Neural progenitor cell (in vitro differentiated cells): Measurements from ENCODE around the gene MAP3K4.

ENCODE experiments used
- CTCF ChIP-seq: fragments of 200-600 bp; sonication (generic); IDR thresholded peaks from 2 replicates; pipeline ENCODE4 v1.5.1; 2017; ENCODE audit warnings: antibody characterized with exemption, mild to moderate bottlenecking
- EZH2 ChIP-seq: fragments of 200-600 bp; sonication (generic); IDR thresholded peaks from 2 replicates; pipeline ENCODE4 v1.6.1; 2017; ENCODE audit warnings: antibody characterized with exemption, mild to moderate bottlenecking, moderate library complexity

- TF ChIP-seq CTCF (no peak), EZH2 (no peak)
Observed at GRCh38 chr6:161088676-161089328, 97.2 kb downstream of the MAP3K4 start.
